Activated B cell treated with CpG ODN at 0.5 μM for 24 hours (primary cell): ENCODE results near the gene DNAJA1. TPM values are rescaled to one million over a fixed set of nuclear protein-coding genes. Genes with fewer than 3 reads are reported as not detected.
A peak's percentile ranks its signal among the peaks of the same experiment; 100 is the strongest.

Experiments
- ATAC-seq: fragments of 200-7000 bp; cut with Tn5 transposase; one replicate; pipeline ENCODE4 v1.10.0; 2021; ENCODE audit warnings: low read depth, mild to moderate bottlenecking, moderate library complexity
- CTCF ChIA-PET: fragments of 350-600 bp; sonication (Branson Sonifier 250); formaldehyde crosslinking; loops from one replicate; lab custom pipeline; 2021; ENCODE audit warnings: antibody characterized with exemption; lab: Charles Lee
- POLR2A ChIA-PET: fragments of 350-600 bp; sonication (Branson Sonifier 250); formaldehyde crosslinking; loops from one replicate; lab custom pipeline; 2021; ENCODE audit warnings: antibody characterized with exemption; lab: Charles Lee
- DNase-seq: peaks from one replicate; pipeline ENCODE4 v3.0.0; 2022
- H3K27ac Mint-ChIP-seq: one replicate; pipeline ENCODE4 v1.8.0; 2020; ENCODE audit warnings: mixed read lengths
- H3K27me3 Mint-ChIP-seq: one replicate; pipeline ENCODE4 v1.8.0; 2021; ENCODE audit warnings: mixed read lengths
- H3K36me3 Mint-ChIP-seq: one replicate; pipeline ENCODE4 v1.8.0; 2021; ENCODE audit warnings: low read depth, mixed read lengths
- H3K4me1 Mint-ChIP-seq: one replicate; pipeline ENCODE4 v1.8.0; 2021; ENCODE audit warnings: mixed read lengths
- H3K4me3 Mint-ChIP-seq: one replicate; pipeline ENCODE4 v1.8.0; 2020; ENCODE audit warnings: mild to moderate bottlenecking, mixed read lengths
- H3K9me3 Mint-ChIP-seq: one replicate; pipeline ENCODE4 v1.8.0; 2020; ENCODE audit warnings: mixed read lengths
- CTCF ChIP-seq: fragments of 200-600 bp; IDR thresholded peaks from one replicate; pipeline ENCODE4 v1.8.0; 2022; ENCODE audit warnings: antibody characterized with exemption, mild to moderate bottlenecking
- intact Hi-C: fragments of 100-400 bp; cut with micrococcal nuclease; formaldehyde crosslinking; loops from one replicate; pipeline ENCODE4 v1.15.1; 2024
- total RNA-seq: library from RNA; stranded (reverse); gene quantifications from 2 replicates; pipeline ENCODE4 v1.2.3, GENCODE V29; 2022

Gene DNAJA1
- total RNA-seq, 1 donor from 2014 or later = 107 TPM

- intact Hi-C loops = loop anchor here (5.0 kb wide), 1 partner anchor 36 kb away; the partner anchor contains the start of gene SMU1
- no peak overlapping the region for H3K4me3 Mint-ChIP-seq
- no peak for ATAC-seq
These were observed 16.5 kb downstream of the DNAJA1 start for GRCh38 chr9:33041432-33042188.

GRCh38 chr9:33042473-33042872 is 17.4 kb downstream of the DNAJA1 start:
- H3K27me3 Mint-ChIP-seq = no peaks in the 10 kb centered on the region
- H3K4me1 Mint-ChIP-seq = peaks cover 16% of the 10 kb centered on the region
- H3K36me3 Mint-ChIP-seq = peaks cover 51% of the 10 kb centered on the region
- CTCF ChIA-PET = interaction anchor here (0.5 kb wide), 1 partner anchor 127 kb away, joined by 3 read pairs; no protein-coding TSS in a partner anchor
- ATAC-seq (no peak), DNase-seq (no peak)
- H3K27ac Mint-ChIP-seq = no peak overlapping the region
- no peak overlapping the region for H3K4me3 Mint-ChIP-seq
- H3K9me3 Mint-ChIP-seq = no peaks in the 10 kb centered on the region
- POLR2A ChIA-PET = interaction anchor here (5.9 kb wide), 1 partner anchor 16 kb away, joined by 39 read pairs; the partner anchor contains the start of gene DNAJA1
- TF ChIP-seq CTCF = no peak
- intact Hi-C loops = loop anchor here (5.0 kb wide), 1 partner anchor 35 kb away; the partner anchor contains the start of gene SMU1

More at GRCh38 chr9:33041432-33042188, 16.5 kb downstream of the DNAJA1 start:
- Mint-ChIP-seq H3K9me3 (no peaks in the 10 kb centered on the region), H3K27ac (no peak overlapping the region), H3K27me3 (no peaks in the 10 kb centered on the region), H3K36me3 (peaks cover 49% of the 10 kb centered on the region), H3K4me1 (peaks cover 16% of the 10 kb centered on the region)
- POLR2A ChIA-PET = interaction anchor here (5.9 kb wide), 1 partner anchor 15 kb away, joined by 39 read pairs; the partner anchor contains the start of gene DNAJA1
- TF ChIP-seq CTCF = no peak
- DNase-seq = no peak
- CTCF ChIA-PET = interaction anchor here (0.5 kb wide), 1 partner anchor 128 kb away, joined by 3 read pairs; no protein-coding TSS in a partner anchor

GRCh38 chr9:33043671-33044070 is 18.6 kb downstream of the DNAJA1 start:
- H3K36me3 Mint-ChIP-seq = peaks cover 53% of the 10 kb centered on the region
- POLR2A ChIA-PET = interaction anchor here (0.6 to 5.9 kb wide), 2 partner anchors 17 to 43 kb away, joined by 5 to 39 read pairs; partner anchors contain the start of gene DNAJA1
- H3K27me3 Mint-ChIP-seq = no peaks in the 10 kb centered on the region
- H3K27ac Mint-ChIP-seq = peak overlapping the region; percentile 27
- H3K9me3 Mint-ChIP-seq = no peaks in the 10 kb centered on the region
- DNase-seq (no peak), ATAC-seq (no peak)
- TF ChIP-seq CTCF = no peak
- CTCF ChIA-PET = interaction anchor here (2.4 kb wide), 1 partner anchor 182 kb away, joined by 5 read pairs; no protein-coding TSS in a partner anchor
- peaks cover 16% of the 10 kb centered on the region for H3K4me1 Mint-ChIP-seq
- H3K4me3 Mint-ChIP-seq = peak overlapping the region; percentile 83
- intact Hi-C loops = loop anchor here (1.0 to 5.0 kb wide), 3 partner anchors 18 to 34 kb away; partner anchors contain the start of genes DNAJA1 and SMU1

GRCh38 chr9:33044162-33044673 is 19.1 kb downstream of the DNAJA1 start:
- H3K27ac Mint-ChIP-seq = peak overlapping the region; percentile 50
- peak overlapping the region; percentile 83 for H3K4me3 Mint-ChIP-seq
- peaks cover 54% of the 10 kb centered on the region for H3K36me3 Mint-ChIP-seq
- CTCF ChIA-PET = interaction anchor here (2.4 kb wide), 1 partner anchor 182 kb away, joined by 5 read pairs; no protein-coding TSS in a partner anchor
- TF ChIP-seq CTCF = no peak
- DNase-seq (peak; percentile 54), ATAC-seq (peak; percentile 82)
- H3K9me3 Mint-ChIP-seq = no peaks in the 10 kb centered on the region
- POLR2A ChIA-PET = interaction anchor here (0.6 to 5.9 kb wide), 3 partner anchors 18 to 44 kb away, joined by 4 to 39 read pairs (median 5); partner anchors contain the start of genes DNAJA1 and SMU1
- no peaks in the 10 kb centered on the region for H3K27me3 Mint-ChIP-seq
- intact Hi-C loops = loop anchor here (1.0 to 5.0 kb wide), 3 partner anchors 19 to 33 kb away; partner anchors contain the start of genes DNAJA1 and SMU1
- H3K4me1 Mint-ChIP-seq = peaks cover 16% of the 10 kb centered on the region
